Endometrium (tissue), 2 donors: Measurements from ENCODE around the gene KRTAP10-12.

ENCODE experiments used
- FAIRE-seq: peaks from 2 replicates; lab custom pipeline; 2012; peaks lifted over from hg19 to GRCh38; lab: Jason Lieb, UNC
- donor health status: control.
- donor health status: control.

Gene KRTAP10-12

DNA sequence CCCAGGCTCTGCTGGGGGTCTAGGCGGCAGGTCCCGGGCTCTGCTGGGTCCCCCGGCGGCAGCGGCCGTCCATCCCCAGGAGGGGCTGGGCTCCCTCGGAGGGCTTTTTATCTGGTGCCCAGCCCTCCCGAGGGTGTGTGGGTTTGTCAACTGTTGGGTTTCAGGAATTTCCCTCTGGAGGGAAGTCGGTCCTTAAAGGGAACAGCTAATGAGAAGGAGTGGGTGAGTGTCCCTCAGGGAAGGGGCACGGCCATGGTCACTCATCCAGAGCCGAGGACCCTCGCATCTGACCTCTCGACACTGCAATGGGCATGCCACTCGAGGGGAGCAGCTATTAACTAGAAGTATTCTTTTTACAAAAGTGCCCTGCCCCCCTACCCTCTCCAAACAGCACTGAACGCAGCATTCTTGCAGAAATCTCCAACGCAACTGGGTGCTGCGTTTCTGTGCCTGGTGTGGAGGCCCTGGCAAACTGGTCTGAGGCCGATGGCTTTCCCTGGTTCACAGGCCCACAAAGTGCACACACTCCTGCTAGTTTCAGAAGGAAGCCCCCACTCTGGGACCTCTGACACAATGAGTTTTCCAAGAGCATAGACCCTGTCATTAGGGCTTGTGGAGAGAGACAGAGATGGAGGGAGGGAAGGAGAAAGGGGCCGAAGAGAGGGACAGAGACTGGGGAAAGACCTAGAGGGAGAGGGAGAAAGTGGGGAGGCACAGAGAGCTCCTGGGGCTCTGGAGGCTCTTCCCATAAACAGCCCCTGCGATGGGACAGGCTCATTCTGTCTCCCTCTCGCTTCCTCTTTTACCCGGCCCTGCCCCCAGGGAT lies 15.4 kb downstream of the KRTAP10-12 start:
- FAIRE-seq: no peak

DNA sequence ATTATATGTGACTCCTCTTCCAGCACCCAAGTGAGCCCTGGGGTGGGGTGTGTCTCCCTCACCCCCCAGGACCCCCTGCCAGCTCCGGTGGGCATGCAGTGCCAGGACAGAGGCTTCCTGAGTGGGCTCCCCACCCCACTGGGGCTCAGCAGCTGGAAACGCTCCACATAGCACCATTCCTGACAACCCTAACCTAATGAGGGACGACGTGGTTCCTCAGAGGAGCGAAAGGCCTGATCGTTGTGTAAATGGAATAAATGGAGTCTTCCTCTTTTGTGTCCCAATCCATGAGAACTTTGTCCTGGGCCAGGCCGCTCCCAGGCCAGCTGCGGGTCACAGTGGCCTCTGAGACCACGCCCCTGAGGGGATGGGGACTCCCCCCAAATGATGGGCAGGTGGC lies 16.2 kb downstream of the KRTAP10-12 start:
- FAIRE-seq: no peak

DNA sequence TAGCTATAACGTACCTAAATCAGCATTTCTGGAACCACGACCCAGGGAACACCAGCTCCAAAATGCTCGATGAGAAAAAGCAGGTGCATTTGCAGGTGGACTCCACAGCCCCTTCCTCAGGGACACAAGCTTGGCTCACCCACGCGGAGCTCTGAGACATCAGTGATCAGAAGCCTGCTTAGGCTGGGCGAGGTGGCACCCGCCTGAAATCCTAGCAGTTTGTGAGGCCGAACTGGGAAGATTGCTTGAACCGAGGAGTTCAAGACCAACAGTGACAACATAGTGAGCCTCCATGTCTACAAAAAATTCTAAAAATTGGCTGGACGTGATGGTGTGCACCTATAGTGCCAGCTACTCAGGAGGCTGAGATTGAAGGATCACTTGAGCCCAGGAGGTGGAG lies 16.9 kb downstream of the KRTAP10-12 start:
- FAIRE-seq: no peak

DNA sequence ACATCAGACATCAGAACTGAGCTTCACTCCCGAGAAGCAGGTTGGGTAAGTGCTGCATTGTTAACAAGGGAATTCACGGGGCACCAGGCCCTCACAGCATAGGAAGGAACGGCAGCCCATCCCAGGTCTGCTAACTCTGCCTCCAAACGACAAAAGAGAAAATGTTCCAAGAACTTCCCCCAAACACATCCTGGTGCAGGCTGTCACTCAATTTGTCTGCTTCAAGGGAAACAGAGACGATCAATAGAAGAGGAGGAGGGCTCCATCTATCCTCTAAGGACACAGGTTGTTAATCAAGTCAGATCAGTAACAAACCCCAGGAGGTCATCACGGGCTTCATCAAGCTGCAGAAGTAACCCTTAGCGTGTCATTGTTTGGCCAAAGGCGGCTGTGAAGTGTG lies 17.9 kb downstream of the KRTAP10-12 start:
- no peak for FAIRE-seq

GRCh38 chr21:44716984-44717383 lies 20.0 kb downstream of the KRTAP10-12 start:
- no peak for FAIRE-seq

GRCh38 chr21:44718093-44718492 lies 21.1 kb downstream of the KRTAP10-12 start:
- no peak for FAIRE-seq

GRCh38 chr21:44718571-44718970 lies 21.6 kb downstream of the KRTAP10-12 start:
- no peak for FAIRE-seq

- no peak for FAIRE-seq
These were observed 23.2 kb downstream of the KRTAP10-12 start for GRCh38 chr21:44720170-44720569.

DNA sequence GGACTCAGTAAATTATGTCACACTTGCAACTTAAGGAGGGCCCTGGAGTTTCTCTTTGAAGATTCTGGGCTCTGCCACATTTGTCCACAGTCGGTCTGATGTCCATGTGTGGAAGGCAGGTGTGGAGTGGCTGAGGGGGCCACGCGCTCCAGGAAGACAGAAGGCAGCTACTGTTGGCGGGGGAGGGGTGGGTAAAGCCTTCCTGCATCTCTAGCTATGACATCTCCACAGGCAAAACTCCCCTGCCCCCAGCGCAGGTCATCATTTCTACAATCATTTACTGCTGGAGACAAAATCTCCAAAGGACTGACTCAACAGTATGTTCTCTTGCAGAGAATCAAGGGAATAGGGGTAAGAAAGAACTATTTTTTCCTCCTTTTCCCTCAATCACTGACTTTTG lies 25.8 kb downstream of the KRTAP10-12 start:
- FAIRE-seq: no peak

GRCh38 chr21:44723177-44724131 lies 26.5 kb downstream of the KRTAP10-12 start:
- no peak for FAIRE-seq

- no peak for FAIRE-seq
These were observed 27.2 kb downstream of the KRTAP10-12 start for GRCh38 chr21:44724196-44724595.

GRCh38 chr21:44724926-44725325 lies 28.0 kb downstream of the KRTAP10-12 start:
- FAIRE-seq: no peak

DNA sequence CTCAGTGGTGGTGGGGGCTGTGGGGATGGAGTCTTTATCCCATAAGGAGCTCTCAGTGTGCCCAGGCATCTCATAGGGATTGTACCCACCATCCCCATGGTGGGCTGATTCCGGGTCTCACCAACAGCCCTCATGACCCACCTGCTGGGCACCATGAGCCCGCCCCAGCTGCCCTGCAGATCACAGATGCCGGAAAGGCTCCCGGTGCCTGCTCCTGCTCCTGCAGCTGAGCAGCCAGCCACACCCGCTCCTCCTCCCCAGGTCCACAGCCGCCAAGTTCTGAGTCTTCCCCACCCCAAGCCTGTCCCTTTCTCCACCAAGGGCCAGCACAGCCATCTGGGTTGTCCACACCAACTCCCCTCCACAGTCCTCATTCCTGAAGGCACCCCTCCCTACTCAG lies 29.9 kb downstream of the KRTAP10-12 start:
- FAIRE-seq: no peak

- FAIRE-seq: no peak
These were observed 30.3 kb downstream of the KRTAP10-12 start for GRCh38 chr21:44727321-44727720.

- no peak for FAIRE-seq
These were observed 30.8 kb downstream of the KRTAP10-12 start for GRCh38 chr21:44727757-44728156.

DNA sequence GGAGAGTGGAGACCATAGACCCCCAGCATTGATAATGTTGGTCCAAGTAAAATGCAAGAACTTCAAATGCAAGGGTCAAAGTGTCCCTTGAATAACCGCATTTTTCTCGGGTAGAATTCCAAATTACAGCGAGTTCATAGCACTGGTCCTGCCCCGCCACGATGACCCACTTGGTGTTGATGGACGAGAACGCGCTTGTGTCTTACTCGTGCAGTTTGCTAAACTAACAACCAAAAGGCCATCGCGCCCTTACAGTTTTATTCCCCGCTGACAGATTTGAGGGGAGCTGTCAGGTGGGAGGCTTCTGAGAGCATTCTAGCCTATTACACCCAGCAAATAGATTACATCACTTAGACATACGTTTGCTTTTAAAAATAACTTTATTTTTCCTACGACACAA lies 31.7 kb downstream of the KRTAP10-12 start:
- FAIRE-seq: no peak

GRCh38 chr21:44729336-44730027 lies 32.5 kb downstream of the KRTAP10-12 start:
- FAIRE-seq: no peak

DNA sequence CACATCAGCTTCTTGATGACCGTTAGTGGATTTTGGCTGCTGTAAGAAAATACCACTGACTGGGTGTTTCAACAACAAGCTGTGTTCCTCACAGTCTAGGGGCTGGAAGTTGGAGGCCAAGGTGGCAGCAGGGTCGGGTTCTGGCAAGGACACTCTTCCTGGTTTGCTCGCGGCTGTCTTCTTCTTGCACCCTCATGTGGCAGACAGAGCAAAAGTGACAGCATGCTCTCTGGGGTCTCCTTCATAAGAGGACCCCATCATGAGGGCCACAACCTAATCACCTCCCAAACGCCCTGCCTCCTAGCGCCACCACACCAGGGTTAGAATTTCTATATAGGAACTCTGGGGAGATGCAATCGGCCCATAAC lies 33.0 kb downstream of the KRTAP10-12 start:
- FAIRE-seq: no peak

- FAIRE-seq: no peak
These were observed 34.1 kb downstream of the KRTAP10-12 start for GRCh38 chr21:44730951-44731579.

DNA sequence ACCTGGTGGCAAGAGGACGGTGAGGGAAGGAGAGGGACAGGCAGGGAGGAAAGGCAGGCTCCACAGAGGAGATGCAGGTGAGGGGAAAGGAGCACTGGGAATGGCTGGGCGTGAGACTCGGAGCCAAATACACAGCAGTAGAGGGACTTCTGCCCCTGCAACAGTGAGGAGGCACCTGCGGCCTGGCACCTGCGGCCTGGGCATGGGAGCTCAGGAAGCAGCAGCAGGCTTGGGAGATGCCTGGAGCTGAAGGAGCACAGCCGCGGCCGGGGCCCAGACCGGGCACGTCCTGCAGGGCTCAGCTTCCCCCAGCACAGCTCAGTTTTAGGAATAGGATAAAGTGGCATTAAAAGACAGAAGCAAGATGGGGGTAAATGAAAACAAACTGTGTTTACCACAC lies 35.3 kb downstream of the KRTAP10-12 start:
- FAIRE-seq: no peak

DNA sequence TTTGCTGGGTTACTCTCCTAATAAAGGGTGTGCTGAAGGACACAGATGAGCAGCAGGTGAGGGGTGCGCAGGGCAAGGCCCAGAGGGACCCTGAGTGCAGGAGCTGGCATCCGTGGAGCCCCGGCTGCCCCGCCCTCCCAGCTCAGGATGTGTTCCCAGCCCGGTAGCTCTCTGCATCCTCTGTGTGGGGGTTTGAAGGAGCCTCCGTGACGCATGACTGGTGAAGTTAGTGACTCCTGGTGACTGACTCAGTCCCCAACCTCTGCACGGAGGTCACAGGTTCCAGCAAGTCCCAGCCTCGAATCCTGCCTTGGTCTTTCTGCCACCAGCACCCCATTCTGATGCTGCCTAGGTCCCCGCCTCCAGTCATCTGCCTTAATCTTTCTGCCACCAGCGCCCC lies 36.0 kb downstream of the KRTAP10-12 start:
- no peak for FAIRE-seq
